Natural killer cell (primary cell): ENCODE data around the gene STK32B. TPM values are rescaled to one million over a fixed set of nuclear protein-coding genes. Genes with fewer than 3 reads are reported as not detected.

Experiments
- ATAC-seq, 3 donors: fragments of 150-1000 bp in 2 of 3; fragments of 200-7000 bp in 1 of 3; cut with Tn5 transposase; 1 replicate in 1 of 3; 2 replicates in 2 of 3; pipeline ENCODE4 v1.10.0; 2021; ENCODE audit warnings: mild to moderate bottlenecking in 2 of 3, moderate library complexity in 2 of 3
- DNase-seq, 2 donors: peaks; one replicate each; pipeline versions ENCODE4 v3.0.0 to v3.0.0-alpha.2; 2013 to 2021; ENCODE audit warnings: mixed read lengths in 1 of 2
- H3K27ac ChIP-seq: one replicate; pipeline ENCODE4 v1.5.1; 2013; ENCODE audit warnings: mild to moderate bottlenecking, low read length
- H3K27me3 ChIP-seq: one replicate; pipeline ENCODE4 v1.6.1; 2013; ENCODE audit warnings: low read length; ENCODE audit not compliant: control insufficient read depth, insufficient read depth
- H3K36me3 ChIP-seq: one replicate; pipeline ENCODE4 v1.6.1; 2013; ENCODE audit warnings: low read length; ENCODE audit not compliant: control insufficient read depth, insufficient read depth
- H3K4me1 ChIP-seq: one replicate; pipeline ENCODE4 v1.6.1; 2013; ENCODE audit warnings: low read length; ENCODE audit not compliant: control insufficient read depth, insufficient read depth
- H3K4me3 ChIP-seq: one replicate; pipeline ENCODE4 v1.5.1; 2013; ENCODE audit warnings: low read length
- H3K9me3 ChIP-seq: one replicate; pipeline ENCODE4 v1.6.1; 2013; ENCODE audit warnings: low read length; ENCODE audit not compliant: control insufficient read depth, insufficient read depth
- H3K27ac Mint-ChIP-seq, 2 donors: one replicate each; pipeline ENCODE4 v1.8.0; 2022; ENCODE audit warnings: mild to moderate bottlenecking in 2 of 2, mixed read lengths in 2 of 2, moderate library complexity in 1 of 2
- H3K27me3 Mint-ChIP-seq, 2 donors: one replicate each; pipeline ENCODE4 v1.8.0; 2022; ENCODE audit warnings: low read depth in 2 of 2, mixed read lengths in 2 of 2
- H3K36me3 Mint-ChIP-seq: one replicate; pipeline ENCODE4 v1.8.0; 2022; ENCODE audit warnings: mixed read lengths
- H3K4me1 Mint-ChIP-seq, 2 donors: one replicate each; pipeline ENCODE4 v1.8.0; 2022; ENCODE audit warnings: mixed read lengths in 2 of 2
- H3K4me3 Mint-ChIP-seq: one replicate; pipeline ENCODE4 v1.8.0; 2022; ENCODE audit warnings: mild to moderate bottlenecking, moderate library complexity, mixed read lengths
- H3K9me3 Mint-ChIP-seq, 2 donors: one replicate each; pipeline ENCODE4 v1.8.0; 2022; ENCODE audit warnings: mixed read lengths in 2 of 2
- CTCF ChIP-seq: fragments of 200-600 bp; IDR thresholded peaks from one replicate; pipeline ENCODE4 v1.8.0; 2022; ENCODE audit warnings: antibody characterized with exemption
- WGBS: methylation state at CpG from one replicate; pipeline ENCODE4 v1.1.7; 2013; ENCODE audit warnings: missing lambda C conversion rate; ENCODE audit not compliant: insufficient coverage; 5-methylcytosine and 5-hydroxymethylcytosine counted together
- intact Hi-C: fragments of 100-400 bp; cut with micrococcal nuclease; formaldehyde crosslinking; loops from one replicate; pipeline ENCODE4 v1.14.2; 2022
- total RNA-seq, 4 donors: library from RNA; stranded (reverse); fragments of 120-200 nt in 1 of 4; gene quantifications; one replicate each; pipeline versions ENCODE4 v1.2.3 to v1.2.4, GENCODE V29; 2013 to 2022

The STK32B gene
- total RNA-seq, 3 donors from 2014 or later (not counting 1 experiment from before 2014, with no cell fraction given): 0.32 to 0.33 TPM; not detected in 1

- intact Hi-C loops: no loop called here
- H3K27me3 Mint-ChIP-seq: peaks cover 2 to 12% of the 10 kb centered on the region in 2 donors
These were observed 23.9 kb upstream of the STK32B start for GRCh38 chr4:5027346-5027745.

GRCh38 chr4:5028480-5028879 lies 22.8 kb upstream of the STK32B start:
- peaks cover 4% of the 10 kb centered on the region in 2 donors for H3K4me1 Mint-ChIP-seq
- H3K27me3 Mint-ChIP-seq: peaks cover 2 to 12% of the 10 kb centered on the region in 2 donors
- no peaks in the 10 kb centered on the region for H3K9me3 Mint-ChIP-seq
- no peak overlapping the region for H3K27ac ChIP-seq
- no peak for ATAC-seq
- no peak overlapping the region for H3K4me3 ChIP-seq
- no peaks in the 10 kb centered on the region for H3K9me3 ChIP-seq
- no peak overlapping the region for H3K4me3 Mint-ChIP-seq
- no peaks in the 10 kb centered on the region for H3K36me3 ChIP-seq
- H3K27me3 ChIP-seq: no peaks in the 10 kb centered on the region
- 81% methylated on average over 2 of the region's 2 CpGs for WGBS
- no peak for TF ChIP-seq CTCF
- no peaks in the 10 kb centered on the region for H3K36me3 Mint-ChIP-seq
- no peak for DNase-seq
- H3K27ac Mint-ChIP-seq: no peak overlapping the region
- intact Hi-C loops: no loop called here
- peaks cover 4% of the 10 kb centered on the region for H3K4me1 ChIP-seq

More at GRCh38 chr4:5027346-5027745, 23.9 kb upstream of the STK32B start:
- Mint-ChIP-seq H3K4me1 (no peaks in the 10 kb centered on the region), H3K36me3 (no peaks in the 10 kb centered on the region), H3K9me3 (no peaks in the 10 kb centered on the region), H3K4me3 (no peak overlapping the region), H3K27ac (no peak overlapping the region)
- ATAC-seq (no peak), DNase-seq (no peak)
- Histone ChIP-seq H3K9me3 (no peaks in the 10 kb centered on the region), H3K36me3 (no peaks in the 10 kb centered on the region), H3K4me1 (no peaks in the 10 kb centered on the region), H3K27ac (no peak overlapping the region), H3K4me3 (no peak overlapping the region), H3K27me3 (no peaks in the 10 kb centered on the region)
- no peak for TF ChIP-seq CTCF

GRCh38 chr4:5029447-5029846 lies 21.8 kb upstream of the STK32B start:
- 93% methylated on average over 7 of the region's 8 CpGs for WGBS

More at GRCh38 chr4:5029447-5029846, 21.8 kb upstream of the STK32B start:
- H3K4me1 ChIP-seq: peaks cover 6% of the 10 kb centered on the region
- intact Hi-C loops: no loop called here
- no peak overlapping the region for H3K27ac ChIP-seq
- ATAC-seq (no peak), DNase-seq (no peak)
- H3K27me3 Mint-ChIP-seq: peaks cover 2 to 12% of the 10 kb centered on the region in 2 donors
- no peak overlapping the region for H3K4me3 ChIP-seq
- H3K9me3 ChIP-seq: no peaks in the 10 kb centered on the region
- TF ChIP-seq CTCF: no peak
- H3K36me3 ChIP-seq: no peaks in the 10 kb centered on the region
- H3K4me3 Mint-ChIP-seq: no peak overlapping the region
- H3K27me3 ChIP-seq: no peaks in the 10 kb centered on the region
- H3K27ac Mint-ChIP-seq: no peak overlapping the region
- no peaks in the 10 kb centered on the region for H3K36me3 Mint-ChIP-seq
- H3K9me3 Mint-ChIP-seq: no peaks in the 10 kb centered on the region
- peaks cover 7 to 13% of the 10 kb centered on the region in 2 donors for H3K4me1 Mint-ChIP-seq
